ENCODE results near the gene FAS. TPM values are rescaled to one million over a fixed set of nuclear protein-coding genes. Genes with fewer than 3 reads are reported as not detected.

Gene FAS
- total and polyA plus RNA-seq, 9 of the 15 experiments (the other 6 are each of a cell fraction or from before 2014, with no cell fraction given), result 0.08 to 0.62 (median 0.37) TPM

DNA sequence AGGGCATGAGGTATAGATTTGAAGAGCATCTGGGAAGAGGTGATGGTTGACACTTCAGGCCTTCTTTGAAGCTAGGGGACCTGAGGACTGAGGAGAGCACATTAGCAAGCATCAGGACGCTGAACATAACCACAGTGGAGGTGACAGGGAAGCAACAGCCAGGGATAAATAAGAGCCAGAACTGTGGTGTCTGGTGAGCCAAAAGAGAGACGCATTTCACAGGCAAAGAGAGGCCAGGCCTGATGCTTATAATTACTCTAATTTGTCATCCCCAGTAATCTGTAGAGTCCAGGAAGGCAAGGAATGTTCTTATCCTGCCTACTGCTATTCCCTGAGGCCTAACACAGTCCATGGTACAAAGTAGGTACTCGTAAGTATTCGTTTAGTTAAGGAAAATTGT is 10.4 kb upstream of the FAS start (continued):
- TF ChIP-seq MCM5 (IDR thresholded peaks at IDR 0.05; ENCODE audit: low read depth) (no peak), KHSRP (IDR thresholded peaks at IDR 0.05) (no peak), ZNF584 (CRISPR knock-in tag; IDR thresholded peaks at IDR 0.05; ENCODE audit: low read depth) (no peak), STAT5B (CRISPR knock-in tag; IDR thresholded peaks at IDR 0.05) (no peak), U2AF2 (optimal IDR thresholded peaks at IDR 0.05; ENCODE audit: low read depth, low read length) (no peak), KLF10 (CRISPR knock-in tag; IDR thresholded peaks at IDR 0.05) (no peak), NR2C1 (IDR thresholded peaks at IDR 0.05) (no peak), NR2C1 (tag; IDR thresholded peaks at IDR 0.05) (no peak), BRD4 (IDR thresholded peaks at IDR 0.05) (no peak), PHF21A (IDR thresholded peaks at IDR 0.05; ENCODE audit: borderline replicate concordance, low read depth) (no peak), JUND (IDR thresholded peaks at IDR 0.05; ENCODE audit: borderline replicate concordance, low read depth, low read length) (no peak), JUND (tag; IDR thresholded peaks at IDR 0.05; ENCODE audit: borderline replicate concordance, low read depth, low read length) (no peak)

DNA sequence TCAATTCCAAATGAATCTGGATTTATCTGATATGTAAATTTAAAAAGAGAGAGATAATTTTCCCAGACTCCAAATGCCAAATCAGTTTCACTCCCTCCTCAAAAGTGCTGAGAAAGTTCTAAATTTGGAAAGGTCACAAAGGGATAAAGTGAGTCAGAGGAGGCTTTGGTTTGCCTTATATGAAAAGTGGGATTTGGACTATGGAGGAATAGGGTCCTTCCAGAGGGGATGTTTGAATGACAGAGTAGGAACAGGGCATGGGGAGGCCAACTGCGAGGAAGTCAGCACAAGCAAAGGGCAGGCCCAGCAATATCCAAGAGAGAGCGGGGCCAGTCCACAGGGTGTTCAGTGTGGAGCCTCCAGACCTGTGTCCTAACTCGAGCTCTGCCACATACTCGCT is 9.8 kb upstream of the FAS start:
- Histone ChIP-seq H3K4me3 (no peak overlapping the region), H3K27me3 (ENCODE audit: control insufficient read depth in 2 of 2, insufficient read depth in 2 of 2, low read length in 2 of 2) (no peaks in the 10 kb centered on the region), H2AFZ (ENCODE audit: low read depth, low read length) (no peak overlapping the region), H3K9ac (ENCODE audit: insufficient read depth in 1 of 2, low read depth in 2 of 2, low read length in 2 of 2) (no peak overlapping the region), H3K27ac (ENCODE audit: extremely low read depth, low read depth, low read length) (no peak overlapping the region), H3K9me3 (replicated peaks; ENCODE audit: control insufficient read depth, insufficient read depth, low read depth, low read length) (no peaks in the 10 kb centered on the region), H4K20me1 (replicated peaks; ENCODE audit: control insufficient read depth, insufficient read depth, low read length) (no peaks in the 10 kb centered on the region), H3K4me1 (replicated peaks in 1 of 2; ENCODE audit: control insufficient read depth in 2 of 2, insufficient read depth in 2 of 2, low read length in 2 of 2) (peaks cover 0 to 2% of the 10 kb centered on the region in 2 experiments; a peak in 2 of 5 replicates), H3K9me1 (ENCODE audit: control insufficient read depth, insufficient read depth, low read length) (no peaks in the 10 kb centered on the region), H3K36me3 (ENCODE audit: control insufficient read depth, insufficient read depth, low read length) (no peaks in the 10 kb centered on the region), H3K4me2 (ENCODE audit: insufficient read depth, low read length) (no peak overlapping the region), H3K79me2 (ENCODE audit: control insufficient read depth, insufficient read depth, low read length) (no peaks in the 10 kb centered on the region)
- no peak for FAIRE-seq
- POLR2A ChIA-PET, result no interaction called here
- WGBS (ENCODE audit: insufficient coverage, low coverage, missing lambda C conversion rate), result 30% methylated on average over 2 of the region's 4 CpGs
- no TSS peak for BruUV-seq (replicated peaks)
- intact Hi-C loops (cut with micrococcal nuclease) (loop anchor here (10.0 kb wide), 1 partner anchor 146 kb away; no protein-coding TSS in a partner anchor), in situ Hi-C loops (cut with MboI) (no loop called here)
- no peak for ATAC-seq
- DNase-seq (ENCODE audit: extremely low read depth in 1 of 4, low spot score in 3 of 4), result no peak
- CTCF ChIA-PET (ENCODE audit: low intra/inter-chr PET ratio), result no interaction called here
- TF ChIP-seq, protein P1, sequence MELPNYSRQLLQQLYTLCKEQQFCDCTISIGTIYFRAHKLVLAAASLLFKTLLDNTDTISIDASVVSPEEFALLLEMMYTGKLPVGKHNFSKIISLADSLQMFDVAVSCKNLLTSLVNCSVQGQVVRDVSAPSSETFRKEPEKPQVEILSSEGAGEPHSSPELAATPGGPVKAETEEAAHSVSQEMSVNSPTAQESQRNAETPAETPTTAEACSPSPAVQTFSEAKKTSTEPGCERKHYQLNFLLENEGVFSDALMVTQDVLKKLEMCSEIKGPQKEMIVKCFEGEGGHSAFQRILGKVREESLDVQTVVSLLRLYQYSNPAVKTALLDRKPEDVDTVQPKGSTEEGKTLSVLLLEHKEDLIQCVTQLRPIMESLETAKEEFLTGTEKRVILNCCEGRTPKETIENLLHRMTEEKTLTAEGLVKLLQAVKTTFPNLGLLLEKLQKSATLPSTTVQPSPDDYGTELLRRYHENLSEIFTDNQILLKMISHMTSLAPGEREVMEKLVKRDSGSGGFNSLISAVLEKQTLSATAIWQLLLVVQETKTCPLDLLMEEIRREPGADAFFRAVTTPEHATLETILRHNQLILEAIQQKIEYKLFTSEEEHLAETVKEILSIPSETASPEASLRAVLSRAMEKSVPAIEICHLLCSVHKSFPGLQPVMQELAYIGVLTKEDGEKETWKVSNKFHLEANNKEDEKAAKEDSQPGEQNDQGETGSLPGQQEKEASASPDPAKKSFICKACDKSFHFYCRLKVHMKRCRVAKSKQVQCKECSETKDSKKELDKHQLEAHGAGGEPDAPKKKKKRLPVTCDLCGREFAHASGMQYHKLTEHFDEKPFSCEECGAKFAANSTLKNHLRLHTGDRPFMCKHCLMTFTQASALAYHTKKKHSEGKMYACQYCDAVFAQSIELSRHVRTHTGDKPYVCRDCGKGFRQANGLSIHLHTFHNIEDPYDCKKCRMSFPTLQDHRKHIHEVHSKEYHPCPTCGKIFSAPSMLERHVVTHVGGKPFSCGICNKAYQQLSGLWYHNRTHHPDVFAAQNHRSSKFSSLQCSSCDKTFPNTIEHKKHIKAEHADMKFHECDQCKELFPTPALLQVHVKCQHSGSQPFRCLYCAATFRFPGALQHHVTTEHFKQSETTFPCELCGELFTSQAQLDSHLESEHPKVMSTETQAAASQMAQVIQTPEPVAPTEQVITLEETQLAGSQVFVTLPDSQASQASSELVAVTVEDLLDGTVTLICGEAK (IDR thresholded peaks at IDR 0.05), result no peak
- TF ChIP-seq, protein P1 (CRISPR knock-in tag; IDR thresholded peaks at IDR 0.05), result no peak
- TF ChIP-seq BCOR (IDR thresholded peaks at IDR 0.05) (no peak), RUNX1 (IDR thresholded peaks at IDR 0.05; ENCODE audit: low read depth) (no peak), THRAP3 (IDR thresholded peaks at IDR 0.05; ENCODE audit: borderline replicate concordance) (no peak), CAMTA2 (CRISPR knock-in tag; conservative IDR thresholded peaks at IDR 0.05) (no peak)

Data from K562 (cell line).